ENCODE measurements around the gene GBE1.

The GBE1 gene

DNA sequence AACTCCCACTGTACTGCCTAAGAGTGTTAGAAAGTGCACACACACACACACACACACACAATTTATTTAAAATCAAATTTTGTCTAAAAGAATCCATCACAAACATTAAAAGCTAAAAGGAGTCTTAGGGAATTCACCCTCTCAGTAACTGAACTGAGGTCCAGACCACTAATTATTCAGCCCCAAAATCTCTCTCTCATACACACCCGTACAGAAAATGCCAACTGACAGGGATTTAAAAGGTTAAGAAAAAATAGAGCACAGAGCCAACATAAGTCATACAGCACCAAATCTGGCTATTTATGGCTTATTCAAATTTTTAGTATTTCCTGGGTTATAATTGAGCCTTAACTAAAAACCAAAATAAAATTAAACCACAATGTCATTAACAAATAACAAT is 20.7 kb downstream of the GBE1 start:
- Histone ChIP-seq H3K27ac (ENCODE audit: low read length) (no peak overlapping the region), H3K4me2 (ENCODE audit: low read length) (no peak overlapping the region), H3K4me3 (ENCODE audit: low read length) (no peak overlapping the region), H3K9ac (ENCODE audit: low read length) (no peak overlapping the region), H3K4me1 (ENCODE audit: low read length) (no peaks in the 10 kb centered on the region), H3K9me3 (ENCODE audit: insufficient read depth, low read length) (no peaks in the 10 kb centered on the region), H2AFZ (ENCODE audit: low read depth, low read length) (no peak overlapping the region), H3K79me2 (ENCODE audit: low read length) (no peaks in the 10 kb centered on the region), H3K36me3 (replicated peaks; ENCODE audit: low read depth, low read length) (no peaks in the 10 kb centered on the region), H4K20me1 (ENCODE audit: insufficient read depth, low read length) (no peaks in the 10 kb centered on the region), H3K27me3 (ENCODE audit: low read depth, low read length) (no peaks in the 10 kb centered on the region)
- TF ChIP-seq EZH2phosphoT487 (IDR thresholded peaks at IDR 0.05; ENCODE audit: low read depth) = no peak
- TF ChIP-seq, protein P1, sequence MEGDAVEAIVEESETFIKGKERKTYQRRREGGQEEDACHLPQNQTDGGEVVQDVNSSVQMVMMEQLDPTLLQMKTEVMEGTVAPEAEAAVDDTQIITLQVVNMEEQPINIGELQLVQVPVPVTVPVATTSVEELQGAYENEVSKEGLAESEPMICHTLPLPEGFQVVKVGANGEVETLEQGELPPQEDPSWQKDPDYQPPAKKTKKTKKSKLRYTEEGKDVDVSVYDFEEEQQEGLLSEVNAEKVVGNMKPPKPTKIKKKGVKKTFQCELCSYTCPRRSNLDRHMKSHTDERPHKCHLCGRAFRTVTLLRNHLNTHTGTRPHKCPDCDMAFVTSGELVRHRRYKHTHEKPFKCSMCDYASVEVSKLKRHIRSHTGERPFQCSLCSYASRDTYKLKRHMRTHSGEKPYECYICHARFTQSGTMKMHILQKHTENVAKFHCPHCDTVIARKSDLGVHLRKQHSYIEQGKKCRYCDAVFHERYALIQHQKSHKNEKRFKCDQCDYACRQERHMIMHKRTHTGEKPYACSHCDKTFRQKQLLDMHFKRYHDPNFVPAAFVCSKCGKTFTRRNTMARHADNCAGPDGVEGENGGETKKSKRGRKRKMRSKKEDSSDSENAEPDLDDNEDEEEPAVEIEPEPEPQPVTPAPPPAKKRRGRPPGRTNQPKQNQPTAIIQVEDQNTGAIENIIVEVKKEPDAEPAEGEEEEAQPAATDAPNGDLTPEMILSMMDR (IDR thresholded peaks at IDR 0.05; ENCODE audit: low read depth, low read length) = no peak

DNA sequence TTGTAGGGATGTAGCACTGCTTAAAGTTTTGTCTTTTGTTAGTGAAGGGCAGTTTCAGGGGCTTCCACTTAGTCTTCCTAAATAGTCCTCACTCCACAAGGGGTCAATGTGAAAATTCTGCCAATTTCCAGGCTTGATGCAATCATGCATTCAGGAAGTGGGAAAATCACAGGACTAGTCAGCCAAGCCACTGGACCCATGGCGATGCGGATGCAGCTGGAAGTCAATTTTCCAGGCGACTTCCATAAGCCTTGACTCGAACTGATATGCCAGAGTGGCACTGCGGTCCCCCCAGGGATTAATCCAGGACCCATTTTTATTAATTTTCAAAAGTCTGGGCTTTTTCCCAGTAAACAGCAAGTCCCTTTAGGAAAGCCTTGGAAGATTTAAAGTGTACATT is 26.1 kb downstream of the GBE1 start:
- TF ChIP-seq, protein P1 (IDR thresholded peaks at IDR 0.05; ENCODE audit: low read depth, low read length) = no peak
- TF ChIP-seq EZH2phosphoT487 (IDR thresholded peaks at IDR 0.05; ENCODE audit: low read depth) = no peak
- H2AFZ ChIP-seq (ENCODE audit: low read depth, low read length) = no peak overlapping the region
- no peak overlapping the region for H3K27ac ChIP-seq (ENCODE audit: low read length)
- H3K4me2 ChIP-seq (ENCODE audit: low read length) = no peak overlapping the region
- no peaks in the 10 kb centered on the region for H3K79me2 ChIP-seq (ENCODE audit: low read length)
- no peak overlapping the region for H3K4me3 ChIP-seq (ENCODE audit: low read length)
- H3K36me3 ChIP-seq (replicated peaks; ENCODE audit: low read depth, low read length) = peaks cover 2% of the 10 kb centered on the region
- H3K27me3 ChIP-seq (ENCODE audit: low read depth, low read length) = no peaks in the 10 kb centered on the region
- no peaks in the 10 kb centered on the region for H3K4me1 ChIP-seq (ENCODE audit: low read length)
- no peak overlapping the region for H3K9ac ChIP-seq (ENCODE audit: low read length)
- no peaks in the 10 kb centered on the region for H3K9me3 ChIP-seq (ENCODE audit: insufficient read depth, low read length)
- no peaks in the 10 kb centered on the region for H4K20me1 ChIP-seq (ENCODE audit: insufficient read depth, low read length)

DNA sequence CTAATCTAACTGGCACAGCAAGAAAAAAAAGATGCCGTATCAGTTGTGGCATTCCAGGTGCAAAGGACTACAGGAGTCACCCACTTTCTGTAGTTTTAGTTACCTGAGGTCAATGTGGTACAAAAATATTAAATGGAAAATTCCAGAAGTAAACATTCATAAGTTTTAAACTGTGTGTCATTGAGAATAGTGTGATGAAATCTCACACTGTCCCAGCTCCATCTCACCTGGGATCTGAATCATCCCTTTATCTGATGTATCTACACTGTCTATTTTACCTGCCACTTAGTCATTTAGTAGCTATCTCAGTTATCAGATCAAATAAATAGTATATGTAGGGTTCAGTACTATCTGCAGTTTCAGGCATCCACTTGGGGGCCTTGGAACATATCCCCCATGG is 26.7 kb downstream of the GBE1 start:
- Histone ChIP-seq H3K27me3 (ENCODE audit: low read depth, low read length) (no peaks in the 10 kb centered on the region), H3K9ac (ENCODE audit: low read length) (no peak overlapping the region), H3K79me2 (ENCODE audit: low read length) (no peaks in the 10 kb centered on the region), H3K4me2 (ENCODE audit: low read length) (no peak overlapping the region), H3K9me3 (ENCODE audit: insufficient read depth, low read length) (no peaks in the 10 kb centered on the region), H4K20me1 (ENCODE audit: insufficient read depth, low read length) (no peaks in the 10 kb centered on the region), H2AFZ (ENCODE audit: low read depth, low read length) (no peak overlapping the region), H3K27ac (ENCODE audit: low read length) (no peak overlapping the region), H3K4me1 (ENCODE audit: low read length) (no peaks in the 10 kb centered on the region), H3K36me3 (replicated peaks; ENCODE audit: low read depth, low read length) (peaks cover 2% of the 10 kb centered on the region), H3K4me3 (ENCODE audit: low read length) (no peak overlapping the region)
- TF ChIP-seq, protein P1 (IDR thresholded peaks at IDR 0.05; ENCODE audit: low read depth, low read length) = no peak
- no peak for TF ChIP-seq EZH2phosphoT487 (IDR thresholded peaks at IDR 0.05; ENCODE audit: low read depth)

DNA sequence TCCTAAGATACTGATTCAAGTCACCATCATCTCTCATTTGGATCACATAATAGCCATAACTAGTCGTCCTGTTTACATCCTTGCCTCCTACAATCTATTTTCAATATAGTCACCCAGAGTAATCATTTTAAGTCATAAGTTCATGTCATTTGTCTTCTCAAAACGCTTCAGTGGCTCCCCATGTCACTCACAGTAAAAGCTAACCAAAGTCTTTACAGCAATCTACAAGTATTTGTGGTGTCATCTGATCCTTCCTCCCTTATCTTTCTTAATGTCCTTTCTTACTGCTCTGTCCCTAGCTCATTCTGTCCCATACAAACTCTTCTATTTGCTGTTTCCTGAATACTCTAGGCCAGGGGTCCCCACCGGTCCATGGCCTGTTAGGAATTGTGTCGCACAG is 28.8 kb downstream of the GBE1 start:
- H3K4me1 ChIP-seq (ENCODE audit: low read length) = no peaks in the 10 kb centered on the region

More for the DNA sequence above, 28.8 kb downstream of the GBE1 start:
- no peaks in the 10 kb centered on the region for H3K9me3 ChIP-seq (ENCODE audit: insufficient read depth, low read length)
- no peak overlapping the region for H3K4me2 ChIP-seq (ENCODE audit: low read length)
- TF ChIP-seq, protein P1 (IDR thresholded peaks at IDR 0.05; ENCODE audit: low read depth, low read length) = no peak
- TF ChIP-seq EZH2phosphoT487 (IDR thresholded peaks at IDR 0.05; ENCODE audit: low read depth) = no peak
- H2AFZ ChIP-seq (ENCODE audit: low read depth, low read length) = no peak overlapping the region
- H3K4me3 ChIP-seq (ENCODE audit: low read length) = no peak overlapping the region
- H3K79me2 ChIP-seq (ENCODE audit: low read length) = no peaks in the 10 kb centered on the region
- peaks cover 2% of the 10 kb centered on the region for H3K36me3 ChIP-seq (replicated peaks; ENCODE audit: low read depth, low read length)
- no peaks in the 10 kb centered on the region for H4K20me1 ChIP-seq (ENCODE audit: insufficient read depth, low read length)
- no peaks in the 10 kb centered on the region for H3K27me3 ChIP-seq (ENCODE audit: low read depth, low read length)
- no peak overlapping the region for H3K27ac ChIP-seq (ENCODE audit: low read length)
- no peak overlapping the region for H3K9ac ChIP-seq (ENCODE audit: low read length)
